HCT116 (cell line): ENCODE results near the gene SLC50A1. TPM values are rescaled to one million over a fixed set of nuclear protein-coding genes. Genes with fewer than 3 reads are reported as not detected.

ENCODE experiments used
- ATAC-seq: fragments of 200-7000 bp; cut with Tn5 transposase; 2 replicates; pipeline ENCODE4 v1.9.1; 2020; ENCODE audit warnings: mild to moderate bottlenecking, moderate library complexity
- BruUV-seq: library from RNA; stranded (reverse); fragments of 400-500 nt; replicated peaks from 2 replicates; lab custom pipeline; 2021; lab: Mats Ljungman, UMichigan
- CTCF ChIA-PET: fragments of 300-600 bp; sonication (Branson Sonifier 250); formaldehyde crosslinking; loops from one replicate; lab custom pipeline; 2021; ENCODE audit warnings: antibody characterized with exemption; lab: Charles Lee
- POLR2A ChIA-PET: fragments of 300-600, 350-600 bp; sonication (Branson Sonifier 250); formaldehyde crosslinking; loops from one replicate; lab custom pipeline; 2021; ENCODE audit warnings: antibody characterized with exemption; lab: Charles Lee
- RAD21 ChIA-PET, 2 experiments: fragments of 300-600 bp; sonication (Branson Sonifier 250); formaldehyde crosslinking; loops; one replicate each; lab custom pipeline; 2023; ENCODE audit warnings: low total read pairs in 2 of 2; ENCODE audit not compliant: uncharacterized antibody in 2 of 2, unreplicated experiment in 2 of 2, low non-redundant PET in 1 of 2; lab: Charles Lee
- DNase-seq: peaks from one replicate; pipeline ENCODE4 v3.0.0-alpha.2; 2010; ENCODE audit warnings: low read depth, low spot score
- H2AFZ ChIP-seq: fragments of 200-600 bp; shearing (Covaris generic), sonication (generic); 2 replicates; pipeline ENCODE4 v1.6.1; 2017; ENCODE audit warnings: low read depth, mixed run types, mixed read lengths, antibody characterized with exemption, low read length; ENCODE audit not compliant: poor library complexity, severe bottlenecking
- H3K27ac ChIP-seq: 2 replicates; pipeline ENCODE4 v1.5.1; 2012; ENCODE audit warnings: low read depth, low read length
- H3K27me3 ChIP-seq: fragments of 200-600 bp; sonication (generic); 2 replicates; pipeline ENCODE4 v1.6.1; 2016; ENCODE audit warnings: mixed run types, low read length, mixed read lengths; ENCODE audit not compliant: insufficient read depth
- H3K36me3 ChIP-seq, 2 experiments: fragments of 200-500 bp in 1 of 2; fragments of 200-600 bp in 1 of 2; sonication (Bioruptor generic) in 1 of 2; sonication (generic) in 1 of 2; 2 replicates each; pipeline versions ENCODE4 v1.5.1 to v1.6.1; 2014 to 2016; ENCODE audit warnings: low read length in 2 of 2, inconsistent platforms in 1 of 2, mixed read lengths in 1 of 2, mixed run types in 1 of 2; ENCODE audit not compliant: insufficient read depth in 2 of 2, control insufficient read depth in 1 of 2
- H3K4me1 ChIP-seq, 2 experiments: fragments of 200-600 bp in 1 of 2; sonication (generic) in 1 of 2; 2 replicates each; pipeline versions ENCODE4 v1.5.1 to v1.6.1; 2012 to 2017; ENCODE audit warnings: low read length in 2 of 2, inconsistent platforms in 1 of 2, mild to moderate bottlenecking in 1 of 2, mixed read lengths in 1 of 2, mixed run types in 1 of 2, moderate library complexity in 1 of 2; ENCODE audit not compliant: insufficient read depth in 2 of 2, control insufficient read depth in 1 of 2
- H3K4me2 ChIP-seq: fragments of 200-600 bp; sonication (generic); 2 replicates; pipeline ENCODE4 v1.6.1; 2017; ENCODE audit warnings: mixed run types, low read length, mixed read lengths
- H3K4me3 ChIP-seq, 2 experiments: fragments of 200-600 bp in 1 of 2; sonication (generic) in 1 of 2; replicated peaks in 1 of 2; 2 replicates each; pipeline ENCODE4 v1.5.1; 2011 to 2016; ENCODE audit warnings: low read length in 2 of 2, control low read depth in 1 of 2, low read depth in 1 of 2, mild to moderate bottlenecking in 1 of 2, mixed read lengths in 1 of 2, mixed run types in 1 of 2
- H3K79me2 ChIP-seq: fragments of 200-600 bp; sonication (generic); 2 replicates; pipeline ENCODE4 v1.6.1; 2017; ENCODE audit warnings: mild to moderate bottlenecking, mixed run types, low read length, moderate library complexity, mixed read lengths; ENCODE audit not compliant: insufficient read depth
- H3K9ac ChIP-seq: fragments of 200-600 bp; sonication (generic); 2 replicates; pipeline ENCODE4 v1.6.1; 2016; ENCODE audit warnings: low read length, mixed read lengths
- H3K9me2 ChIP-seq: fragments of 200-600 bp; sonication (generic), shearing (Covaris generic); 2 replicates; pipeline ENCODE4 v1.6.1; 2017; ENCODE audit warnings: mixed run types, mild to moderate bottlenecking, moderate library complexity; ENCODE audit not compliant: insufficient read depth
- H3K9me3 ChIP-seq, 2 experiments: fragments of 200-500 bp in 1 of 2; fragments of 200-600 bp in 1 of 2; sonication (Bioruptor generic) in 1 of 2; sonication (generic) in 1 of 2; 2 replicates each; pipeline ENCODE4 v1.6.1; 2014 to 2017; ENCODE audit warnings: low read length in 2 of 2, mixed read lengths in 2 of 2, inconsistent platforms in 1 of 2, low read depth in 1 of 2, mild to moderate bottlenecking in 1 of 2, mixed run types in 1 of 2, moderate library complexity in 1 of 2; ENCODE audit not compliant: control insufficient read depth in 1 of 2, insufficient read depth in 1 of 2
- H4K20me1 ChIP-seq: fragments of 200-600 bp; sonication (generic), shearing (Covaris generic); 2 replicates; pipeline ENCODE4 v1.6.1; 2017; ENCODE audit warnings: mixed run types, mild to moderate bottlenecking, moderate library complexity; ENCODE audit not compliant: insufficient read depth
- EGR1 ChIP-seq: IDR thresholded peaks from 2 replicates; pipeline ENCODE4 v1.6.1; 2012; ENCODE audit warnings: low read depth
- EZH2phosphoT487 ChIP-seq: fragments of 200-600 bp; IDR thresholded peaks from 2 replicates; pipeline ENCODE4 v1.6.1; 2018; ENCODE audit warnings: antibody characterized with exemption, borderline replicate concordance
- POLR2A ChIP-seq: IDR thresholded peaks from 2 replicates; pipeline ENCODE4 v1.7.0; 2011; ENCODE audit warnings: borderline replicate concordance; ENCODE audit not compliant: insufficient read depth, insufficient read length; ENCODE audit errors: extremely low read depth
- POLR2AphosphoS5 ChIP-seq: IDR thresholded peaks from 2 replicates; pipeline ENCODE4 v1.6.1; 2011; ENCODE audit warnings: mild to moderate bottlenecking, low read depth, low read length, moderate library complexity
- RAD21 ChIP-seq: IDR thresholded peaks from 2 replicates; pipeline ENCODE4 v1.6.1; 2012; ENCODE audit warnings: low read depth, mild to moderate bottlenecking
- SIN3A ChIP-seq: IDR thresholded peaks from 2 replicates; pipeline ENCODE4 v1.6.1; 2012; ENCODE audit warnings: low read depth
- SP1 ChIP-seq: IDR thresholded peaks from 2 replicates; pipeline ENCODE4 v1.6.1; 2012; ENCODE audit warnings: low read depth
- intact Hi-C: fragments of 100-400 bp; cut with micrococcal nuclease; formaldehyde crosslinking; loops from 2 replicates; pipeline ENCODE4 v1.10.0; 2022
- total RNA-seq: library from RNA; stranded (reverse); gene quantifications from one replicate; pipeline ENCODE4 v1.2.1, GENCODE V29; 2021; ENCODE audit not compliant: unreplicated experiment
- TF ChIP-seq, protein P1 (sequence below): IDR thresholded peaks from 2 replicates; pipeline ENCODE4 v1.6.1; 2012
- TF ChIP-seq, protein P2 (sequence below): IDR thresholded peaks from 2 replicates; pipeline ENCODE4 v1.6.1; 2012
- TF ChIP-seq, protein P3 (sequence below), 3 experiments: fragments of 200-600 bp in 1 of 3; sonication (generic) in 1 of 3; IDR thresholded peaks in 2 of 3; conservative IDR thresholded peaks in 1 of 3; 2 replicates each; pipeline ENCODE4 v1.5.1; 2012 to 2017; ENCODE audit warnings: low read depth in 2 of 3, low read length in 2 of 3, antibody characterized with exemption in 1 of 3, borderline replicate concordance in 1 of 3, control low read depth in 1 of 3, mild to moderate bottlenecking in 1 of 3, mixed read lengths in 1 of 3, mixed run types in 1 of 3, moderate library complexity in 1 of 3; ENCODE audit not compliant: insufficient read depth in 1 of 3
- TF ChIP-seq, protein P4 (sequence below): IDR thresholded peaks from 2 replicates; pipeline ENCODE4 v1.6.1; 2011; ENCODE audit warnings: mild to moderate bottlenecking, low read length, moderate library complexity; ENCODE audit not compliant: insufficient replicate concordance; ENCODE audit errors: extremely low read depth

SLC50A1 gene
- total RNA-seq, 1 experiment from 2014 or later = 49.9 TPM

DNA sequence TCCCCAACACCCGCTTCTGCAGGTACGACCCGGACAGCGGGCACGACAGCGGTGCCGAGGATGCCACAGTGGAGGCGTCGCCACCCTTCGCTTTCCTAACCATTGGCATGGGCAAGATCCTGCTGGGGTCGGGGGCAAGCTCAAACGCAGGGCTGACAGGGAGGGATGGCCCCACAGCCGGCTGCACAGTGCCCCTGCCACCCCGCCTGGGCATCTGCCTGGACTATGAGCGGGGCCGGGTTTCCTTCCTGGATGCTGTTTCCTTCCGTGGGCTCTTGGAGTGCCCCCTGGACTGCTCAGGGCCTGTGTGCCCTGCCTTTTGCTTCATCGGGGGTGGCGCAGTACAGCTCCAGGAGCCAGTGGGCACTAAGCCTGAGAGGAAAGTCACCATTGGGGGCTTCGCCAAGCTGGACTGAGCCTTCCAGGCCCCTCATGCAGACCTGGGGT is 48.1 kb downstream of the SLC50A1 start:
- no peaks in the 10 kb centered on the region; a peak in 1 of 4 replicates for H3K36me3 ChIP-seq
- RAD21 ChIA-PET = no interaction called here
- TF ChIP-seq, protein P1, sequence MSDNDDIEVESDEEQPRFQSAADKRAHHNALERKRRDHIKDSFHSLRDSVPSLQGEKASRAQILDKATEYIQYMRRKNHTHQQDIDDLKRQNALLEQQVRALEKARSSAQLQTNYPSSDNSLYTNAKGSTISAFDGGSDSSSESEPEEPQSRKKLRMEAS = no peak
- TF ChIP-seq, protein P2, sequence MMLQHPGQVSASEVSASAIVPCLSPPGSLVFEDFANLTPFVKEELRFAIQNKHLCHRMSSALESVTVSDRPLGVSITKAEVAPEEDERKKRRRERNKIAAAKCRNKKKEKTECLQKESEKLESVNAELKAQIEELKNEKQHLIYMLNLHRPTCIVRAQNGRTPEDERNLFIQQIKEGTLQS = no peak
- TF ChIP-seq, protein P3, sequence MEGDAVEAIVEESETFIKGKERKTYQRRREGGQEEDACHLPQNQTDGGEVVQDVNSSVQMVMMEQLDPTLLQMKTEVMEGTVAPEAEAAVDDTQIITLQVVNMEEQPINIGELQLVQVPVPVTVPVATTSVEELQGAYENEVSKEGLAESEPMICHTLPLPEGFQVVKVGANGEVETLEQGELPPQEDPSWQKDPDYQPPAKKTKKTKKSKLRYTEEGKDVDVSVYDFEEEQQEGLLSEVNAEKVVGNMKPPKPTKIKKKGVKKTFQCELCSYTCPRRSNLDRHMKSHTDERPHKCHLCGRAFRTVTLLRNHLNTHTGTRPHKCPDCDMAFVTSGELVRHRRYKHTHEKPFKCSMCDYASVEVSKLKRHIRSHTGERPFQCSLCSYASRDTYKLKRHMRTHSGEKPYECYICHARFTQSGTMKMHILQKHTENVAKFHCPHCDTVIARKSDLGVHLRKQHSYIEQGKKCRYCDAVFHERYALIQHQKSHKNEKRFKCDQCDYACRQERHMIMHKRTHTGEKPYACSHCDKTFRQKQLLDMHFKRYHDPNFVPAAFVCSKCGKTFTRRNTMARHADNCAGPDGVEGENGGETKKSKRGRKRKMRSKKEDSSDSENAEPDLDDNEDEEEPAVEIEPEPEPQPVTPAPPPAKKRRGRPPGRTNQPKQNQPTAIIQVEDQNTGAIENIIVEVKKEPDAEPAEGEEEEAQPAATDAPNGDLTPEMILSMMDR (IDR thresholded peaks at IDR 0.05 in 2 of 3, conservative IDR thresholded peaks at IDR 0.05 in 1 of 3; ENCODE audit: borderline replicate concordance in 1 of 3, insufficient read depth in 1 of 3, low read depth in 2 of 3, low read length in 2 of 3) = no peak
- no peak for TF ChIP-seq POLR2A
- TF ChIP-seq SP1 = no peak
- TF ChIP-seq, protein P4, sequence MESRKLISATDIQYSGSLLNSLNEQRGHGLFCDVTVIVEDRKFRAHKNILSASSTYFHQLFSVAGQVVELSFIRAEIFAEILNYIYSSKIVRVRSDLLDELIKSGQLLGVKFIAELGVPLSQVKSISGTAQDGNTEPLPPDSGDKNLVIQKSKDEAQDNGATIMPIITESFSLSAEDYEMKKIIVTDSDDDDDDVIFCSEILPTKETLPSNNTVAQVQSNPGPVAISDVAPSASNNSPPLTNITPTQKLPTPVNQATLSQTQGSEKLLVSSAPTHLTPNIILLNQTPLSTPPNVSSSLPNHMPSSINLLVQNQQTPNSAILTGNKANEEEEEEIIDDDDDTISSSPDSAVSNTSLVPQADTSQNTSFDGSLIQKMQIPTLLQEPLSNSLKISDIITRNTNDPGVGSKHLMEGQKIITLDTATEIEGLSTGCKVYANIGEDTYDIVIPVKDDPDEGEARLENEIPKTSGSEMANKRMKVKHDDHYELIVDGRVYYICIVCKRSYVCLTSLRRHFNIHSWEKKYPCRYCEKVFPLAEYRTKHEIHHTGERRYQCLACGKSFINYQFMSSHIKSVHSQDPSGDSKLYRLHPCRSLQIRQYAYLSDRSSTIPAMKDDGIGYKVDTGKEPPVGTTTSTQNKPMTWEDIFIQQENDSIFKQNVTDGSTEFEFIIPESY = no peak
- TF ChIP-seq EZH2phosphoT487 = no peak
- no peak for TF ChIP-seq RAD21
- TF ChIP-seq SIN3A = no peak
- no peak for TF ChIP-seq POLR2AphosphoS5
- TF ChIP-seq EGR1 = no peak
- H3K4me2 ChIP-seq = no peak overlapping the region
- H3K27ac ChIP-seq = no peak overlapping the region
- no peaks in the 10 kb centered on the region for H3K79me2 ChIP-seq
- H3K27me3 ChIP-seq = no peaks in the 10 kb centered on the region
- POLR2A ChIA-PET = interaction anchor here (0.6 to 2.6 kb wide), 2 partner anchors 10 to 90 kb away, joined by 4 to 11 read pairs; partner anchors contain the start of gene CLK2
- no peaks in the 10 kb centered on the region for H3K9me3 ChIP-seq
- intact Hi-C loops = no loop called here
- H3K9me2 ChIP-seq = no peaks in the 10 kb centered on the region
- H3K4me1 ChIP-seq = no peaks in the 10 kb centered on the region; a peak in 2 of 4 replicates
- H4K20me1 ChIP-seq = no peaks in the 10 kb centered on the region
- H3K4me3 ChIP-seq = no peak overlapping the region
- no peak overlapping the region for H3K9ac ChIP-seq
- no TSS peak for BruUV-seq
- CTCF ChIA-PET = interaction anchor here (2.4 kb wide), 1 partner anchor 11 kb away, joined by 9 read pairs; the partner anchor contains the start of gene KRTCAP2
- DNase-seq (no peak), ATAC-seq (no peak)
- no peak overlapping the region for H2AFZ ChIP-seq
